NCI-H526 (cell line): ENCODE data around the gene PCK1.

Experiments
- DNase-seq, 2 experiments: peaks; one replicate each; lab custom pipeline; 2025; lab: John Stamatoyannopoulos, UW

Gene PCK1

DNA sequence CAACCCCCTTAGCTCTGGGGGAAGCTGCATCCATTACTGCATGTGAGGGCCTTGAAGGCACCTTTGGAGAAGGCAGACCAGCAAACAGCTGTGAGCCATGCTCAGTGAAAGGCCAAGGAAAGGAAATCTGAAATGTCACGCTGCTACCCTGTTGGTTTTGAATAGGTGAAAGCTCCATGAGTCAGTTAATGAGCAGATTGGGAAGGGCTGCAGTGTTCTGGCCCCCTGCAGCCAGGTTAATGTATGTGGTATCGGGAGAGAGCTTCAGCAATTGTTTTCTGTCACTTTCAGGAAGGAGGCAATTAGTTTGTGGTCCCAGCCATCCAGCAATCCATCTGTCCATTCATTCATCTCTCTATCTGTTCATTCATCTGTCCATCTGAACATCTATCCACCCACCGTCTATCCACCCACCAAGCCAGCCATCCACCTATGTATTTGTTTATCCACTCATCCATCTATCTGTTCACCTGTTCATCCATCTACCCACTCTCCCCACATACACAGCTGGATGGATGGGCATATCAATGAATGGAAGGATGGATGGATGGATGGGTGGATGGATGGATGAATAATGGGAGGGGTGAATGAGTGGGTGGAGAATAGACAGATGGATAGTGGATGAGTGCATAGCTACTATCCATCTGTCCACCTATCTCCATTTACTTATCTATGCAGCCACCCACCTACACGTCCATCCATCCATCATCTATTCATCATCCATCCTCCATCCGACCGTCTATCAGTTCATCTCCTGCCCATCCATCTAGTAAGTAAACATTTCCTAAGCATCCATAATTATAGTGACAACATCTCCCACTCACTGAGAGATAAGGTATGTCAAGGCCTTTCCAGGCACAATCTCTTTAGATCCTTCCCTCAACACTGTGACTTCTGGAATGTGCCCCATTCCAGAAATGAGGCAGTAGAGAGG is 16.0 kb downstream of the PCK1 start:
- no peak for DNase-seq

DNA sequence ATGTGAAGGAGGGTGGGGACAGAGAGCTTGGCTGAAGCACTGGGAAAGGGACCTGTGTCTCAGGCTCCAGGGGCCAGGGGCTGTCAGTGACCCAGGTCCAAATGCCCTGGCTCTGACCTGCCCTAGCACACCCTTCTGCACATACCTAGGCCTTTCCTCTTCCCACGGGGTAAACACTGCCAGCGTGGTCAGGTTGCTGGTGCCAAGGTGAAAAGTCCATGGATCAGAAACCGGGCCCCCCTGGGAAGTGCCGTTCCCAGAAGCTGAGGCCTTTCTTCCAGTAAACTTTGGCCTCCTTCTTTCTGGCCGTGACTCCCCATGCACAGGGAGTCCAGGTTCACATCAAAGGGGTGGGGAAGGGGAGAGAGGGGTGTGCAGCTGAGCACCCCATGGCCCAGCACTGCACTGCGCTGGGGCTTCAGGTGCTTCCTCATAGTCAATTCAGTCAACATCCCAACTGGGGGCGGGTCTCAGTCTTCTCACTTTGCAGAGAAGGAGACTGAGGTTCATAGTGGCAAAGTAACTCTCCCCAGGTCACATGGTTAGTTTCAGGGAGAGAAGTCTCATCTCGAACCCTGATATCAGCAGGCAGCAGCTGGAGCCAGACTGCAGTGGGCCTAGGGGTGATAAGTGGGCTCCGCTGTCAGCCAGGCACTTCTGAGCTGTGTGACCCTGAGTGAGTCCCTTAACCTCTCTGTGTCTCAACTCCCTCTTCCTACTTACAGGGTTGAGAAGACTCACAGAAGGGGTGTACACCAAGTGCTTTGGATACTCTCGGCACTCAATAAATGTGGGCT is 17.0 kb downstream of the PCK1 start:
- DNase-seq = no peak

DNA sequence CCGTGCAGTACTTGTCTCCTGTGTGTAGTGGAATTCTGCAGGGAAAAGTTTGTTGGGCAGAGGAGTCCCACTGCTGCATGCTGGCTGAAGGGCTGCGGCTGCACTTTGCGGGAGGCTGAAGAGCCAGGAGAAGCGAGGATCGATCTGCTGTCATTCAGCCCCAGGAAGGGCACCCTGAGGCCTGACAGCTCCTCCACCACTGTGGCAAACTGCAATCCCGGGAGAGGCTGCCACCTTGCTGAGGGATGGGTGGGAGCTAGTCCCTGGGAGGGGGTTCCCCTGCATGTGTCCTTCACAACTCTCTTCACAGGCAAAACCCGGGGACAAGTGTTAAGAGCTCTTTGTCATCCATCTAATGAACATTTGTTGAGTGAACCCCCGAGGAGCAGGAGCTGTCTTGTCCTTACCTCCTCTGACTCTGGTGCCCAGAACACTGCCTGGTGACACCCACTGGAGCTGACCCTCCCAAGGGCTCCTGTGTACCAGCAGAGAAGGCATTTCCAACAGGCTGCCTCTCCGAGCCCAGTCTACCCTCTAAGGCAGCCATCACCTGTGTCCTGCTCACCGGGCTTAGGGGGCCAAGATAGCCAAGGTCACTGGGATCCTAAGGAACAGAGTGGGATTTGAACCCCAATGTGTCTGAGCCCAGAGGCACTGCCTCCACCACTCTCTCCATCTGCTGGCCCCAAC is 17.7 kb downstream of the PCK1 start:
- no peak for DNase-seq

DNA sequence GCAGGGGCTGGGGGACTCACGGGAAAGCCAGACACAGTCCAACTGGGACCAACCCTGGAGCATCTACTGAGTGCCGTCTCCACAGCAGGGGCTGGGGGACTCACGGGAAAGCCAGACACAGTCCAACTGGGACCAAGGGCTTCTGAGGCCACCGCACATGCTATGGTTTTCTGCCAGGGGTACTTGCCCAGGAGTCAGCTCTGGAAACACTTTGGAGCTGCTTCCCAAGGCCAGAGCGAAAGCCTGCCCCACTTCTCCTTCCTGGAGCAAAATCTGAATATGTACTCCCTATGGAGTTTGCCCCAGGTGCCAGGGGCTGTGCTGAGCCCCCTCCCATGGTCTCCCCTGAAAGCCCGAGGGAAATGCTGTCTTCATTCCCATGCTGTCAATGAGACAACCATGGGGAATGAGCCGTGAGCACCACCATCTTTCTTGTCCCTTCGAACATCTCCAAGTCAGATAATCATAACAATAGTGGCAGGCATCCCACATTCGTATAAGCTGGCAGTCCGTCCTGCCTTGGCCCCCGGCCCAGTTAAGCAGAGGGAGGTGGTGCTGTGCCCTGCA is 18.5 kb downstream of the PCK1 start:
- no peak for DNase-seq

DNA sequence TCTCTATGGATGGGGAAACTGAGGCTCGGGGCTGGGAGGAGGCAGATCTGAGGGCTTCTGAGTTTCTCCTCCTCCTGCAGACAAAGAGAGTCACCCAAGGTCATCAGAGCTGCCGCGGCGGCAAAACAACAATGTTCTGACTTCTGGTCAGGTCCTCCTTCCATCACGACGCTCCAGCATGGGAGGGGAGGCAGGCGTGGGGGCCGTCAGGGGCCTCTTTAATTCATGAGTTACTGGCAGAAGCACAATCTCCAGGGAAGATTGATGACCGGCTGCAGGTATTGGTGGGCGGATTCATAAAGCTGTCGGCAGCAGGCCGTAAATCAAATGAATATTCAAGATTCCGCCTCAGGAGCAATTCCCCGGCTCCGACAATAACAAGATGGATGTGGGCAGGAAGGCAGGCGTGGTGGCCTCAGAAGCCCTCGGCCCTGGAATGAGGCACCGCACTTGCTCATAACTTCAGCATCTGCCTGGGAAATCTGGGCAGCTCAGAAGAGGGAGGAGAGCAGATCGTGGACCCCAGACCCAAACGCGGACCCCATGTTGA is 19.1 kb downstream of the PCK1 start:
- peak; percentile 26 to 67 for DNase-seq

DNA sequence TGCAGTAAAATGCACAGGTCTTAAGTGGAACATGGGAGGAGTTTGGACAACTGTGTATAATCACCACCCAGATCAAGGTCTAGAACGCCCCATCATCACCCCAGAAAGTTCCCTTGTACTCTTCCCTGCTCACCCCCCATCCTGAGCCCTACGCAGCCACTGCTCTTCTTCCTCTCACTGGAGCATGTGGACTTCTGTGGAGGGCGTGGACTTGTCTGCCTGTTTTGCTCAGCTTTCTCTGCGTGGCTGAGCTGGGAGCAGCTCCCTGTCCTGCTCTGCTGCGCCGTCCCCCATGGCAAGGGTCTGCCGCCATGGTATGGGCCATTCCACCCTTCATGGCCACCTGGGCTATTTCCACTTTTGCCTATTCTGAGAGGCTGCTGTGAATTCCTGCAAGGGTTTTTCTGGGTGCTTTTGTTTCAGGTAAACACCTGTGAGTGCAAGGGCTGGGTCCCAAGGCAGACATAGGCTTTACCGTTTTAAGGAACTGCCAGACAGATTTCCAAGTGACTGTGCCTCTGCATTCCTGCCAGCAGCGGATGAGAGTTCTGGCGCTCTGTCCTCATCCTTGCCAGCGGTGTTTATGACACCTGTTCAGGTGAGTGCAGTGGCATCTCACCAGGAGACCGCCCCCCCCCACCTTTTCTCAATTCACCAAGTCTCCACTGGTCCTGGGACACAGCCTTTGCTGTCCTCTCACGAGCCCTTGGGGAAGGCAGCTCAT is 19.7 kb downstream of the PCK1 start:
- peak in 1 of 2 experiments; percentile 36 for DNase-seq

DNA sequence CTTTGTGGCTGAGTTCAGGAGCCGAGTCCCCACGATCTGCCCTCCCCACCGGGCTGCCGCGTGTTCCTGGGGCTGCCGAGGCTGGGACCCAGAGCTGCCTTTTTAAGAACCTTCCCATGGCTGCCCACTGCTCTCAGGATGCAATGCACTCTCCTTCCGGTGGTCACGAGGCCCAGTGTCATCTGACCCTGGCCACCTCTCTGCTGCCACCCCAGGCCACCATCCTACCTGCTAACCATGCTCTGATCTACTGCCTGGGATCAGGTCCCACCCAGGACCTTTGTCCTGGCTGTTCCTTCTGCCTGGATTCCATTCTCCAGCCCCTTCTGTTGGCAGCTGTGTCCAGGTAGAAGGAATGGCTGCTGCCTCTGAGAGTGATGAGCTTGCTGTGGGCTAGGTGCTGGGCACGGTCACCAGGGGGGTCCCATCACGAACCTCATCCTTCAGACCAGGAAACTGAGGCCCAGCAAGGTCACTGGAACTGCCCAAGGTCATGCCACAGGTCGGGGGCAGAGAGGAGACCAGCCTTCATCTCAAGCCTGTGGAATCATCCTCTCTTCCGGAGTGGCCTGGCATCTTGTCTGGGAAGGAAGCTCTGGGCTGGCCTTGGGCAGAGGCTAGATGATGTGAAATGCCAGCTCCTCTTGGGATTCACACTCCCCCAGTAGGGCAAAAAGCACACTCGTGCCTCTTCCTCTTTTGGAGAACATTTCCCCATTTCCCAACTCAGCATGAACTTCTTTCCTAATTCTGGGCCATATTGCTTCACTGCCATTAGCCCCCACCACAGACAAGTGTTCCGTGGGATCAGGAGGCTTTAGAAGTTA is 20.5 kb downstream of the PCK1 start:
- DNase-seq = no peak

DNA sequence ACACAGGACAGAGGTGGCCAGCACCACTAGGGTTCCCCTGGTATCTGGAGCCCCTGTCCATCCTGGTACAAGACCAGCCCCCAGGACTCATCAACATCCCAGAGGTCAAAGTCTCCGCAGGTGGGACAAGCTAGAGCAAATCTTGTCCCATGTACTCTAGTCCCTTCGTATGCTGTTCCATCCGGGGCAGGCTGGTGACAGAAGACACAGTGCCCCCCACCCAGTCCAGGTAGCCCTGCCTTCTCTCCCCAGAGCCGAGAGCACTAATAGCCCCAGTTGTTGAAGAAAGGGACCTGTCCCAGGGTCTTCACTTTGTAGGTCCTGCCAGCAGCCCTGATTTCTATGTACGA is 21.1 kb downstream of the PCK1 start:
- no peak for DNase-seq

DNA sequence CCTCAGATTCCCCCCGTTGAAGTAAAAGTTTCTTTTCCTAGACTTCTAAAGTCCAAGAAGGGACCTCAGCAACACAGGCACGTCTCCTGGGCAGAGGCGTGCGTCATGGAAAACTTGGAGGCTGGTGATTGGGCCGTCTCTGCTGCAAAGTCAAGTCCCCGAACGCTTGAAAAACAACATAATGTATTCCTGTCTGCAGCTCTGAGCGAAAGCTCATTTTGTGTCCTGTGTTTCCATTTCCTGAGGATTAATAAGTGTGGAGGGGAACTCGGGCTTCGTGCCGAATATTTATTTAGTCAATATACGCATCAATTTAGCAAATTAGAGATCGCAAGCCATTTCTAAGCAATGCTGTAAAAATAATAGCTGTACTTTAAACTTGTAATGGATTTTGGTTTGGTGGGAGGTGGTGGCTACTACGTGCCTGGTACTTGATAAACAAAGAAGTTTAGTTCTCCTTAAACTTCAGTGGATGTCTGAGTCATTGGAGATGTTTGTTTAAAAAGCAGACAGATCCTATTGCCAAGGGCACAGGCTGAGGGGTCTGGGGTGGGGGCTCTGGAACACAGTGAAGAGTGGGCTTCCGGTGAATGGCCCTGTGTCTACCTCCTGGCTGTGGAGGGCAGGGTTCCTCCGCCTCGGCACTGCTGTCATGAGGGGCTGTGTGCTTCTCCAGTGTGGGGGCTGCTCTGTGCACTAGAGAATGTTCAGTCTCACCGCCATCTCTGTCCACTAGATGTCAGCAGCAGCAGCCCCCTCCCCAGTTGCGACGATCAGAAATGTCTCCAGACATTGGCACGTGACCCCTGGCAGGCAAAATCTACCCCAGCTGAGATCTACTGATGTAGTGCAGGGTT is 21.8 kb downstream of the PCK1 start:
- peak; percentile 17 to 79 for DNase-seq

DNA sequence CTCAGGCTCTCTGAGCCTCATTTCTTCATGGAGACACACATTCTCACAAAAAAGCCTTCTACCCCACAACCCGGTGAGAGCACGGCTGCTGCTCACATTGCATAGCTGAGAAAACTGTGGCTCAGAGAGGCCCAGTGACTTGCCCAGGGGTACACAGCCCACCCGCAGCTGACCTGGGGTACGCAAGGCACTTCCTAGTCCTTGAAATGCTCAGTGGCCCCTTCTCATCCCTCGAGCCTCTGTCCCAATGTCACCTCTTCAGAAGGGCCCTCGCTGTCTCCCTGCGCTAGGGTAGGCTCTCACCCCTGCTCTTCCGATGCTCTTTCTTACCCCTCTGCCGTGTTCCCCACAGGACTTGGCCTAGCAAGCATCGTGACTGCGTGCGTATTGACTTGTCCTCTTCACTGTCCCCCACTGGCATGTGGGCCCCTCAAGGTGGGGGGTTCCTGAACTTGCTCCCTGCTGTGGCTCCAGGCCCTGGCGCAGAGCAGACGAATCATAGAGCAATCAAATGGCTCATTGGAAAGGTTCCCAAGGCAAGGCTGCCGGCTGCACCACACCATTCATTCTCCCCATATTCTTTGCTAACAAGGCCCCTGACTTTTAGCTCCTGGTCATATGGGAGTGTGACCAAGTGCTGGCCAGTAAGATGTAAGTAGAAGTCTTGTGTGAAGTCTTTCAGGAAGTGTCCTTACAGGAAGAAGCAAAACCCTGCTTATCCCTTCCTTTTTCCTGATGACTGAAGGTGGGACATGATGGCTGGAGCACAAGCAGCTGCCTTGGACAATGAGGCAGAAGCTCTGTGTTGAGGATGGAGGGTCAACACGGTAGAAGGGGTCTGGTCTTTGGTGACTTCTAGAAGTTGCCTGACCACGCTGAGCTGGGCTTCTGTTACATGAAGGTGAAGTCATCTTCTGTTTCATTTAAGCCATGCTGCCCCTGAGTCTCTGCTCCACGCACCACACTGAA is 22.7 kb downstream of the PCK1 start:
- DNase-seq = no peak

DNA sequence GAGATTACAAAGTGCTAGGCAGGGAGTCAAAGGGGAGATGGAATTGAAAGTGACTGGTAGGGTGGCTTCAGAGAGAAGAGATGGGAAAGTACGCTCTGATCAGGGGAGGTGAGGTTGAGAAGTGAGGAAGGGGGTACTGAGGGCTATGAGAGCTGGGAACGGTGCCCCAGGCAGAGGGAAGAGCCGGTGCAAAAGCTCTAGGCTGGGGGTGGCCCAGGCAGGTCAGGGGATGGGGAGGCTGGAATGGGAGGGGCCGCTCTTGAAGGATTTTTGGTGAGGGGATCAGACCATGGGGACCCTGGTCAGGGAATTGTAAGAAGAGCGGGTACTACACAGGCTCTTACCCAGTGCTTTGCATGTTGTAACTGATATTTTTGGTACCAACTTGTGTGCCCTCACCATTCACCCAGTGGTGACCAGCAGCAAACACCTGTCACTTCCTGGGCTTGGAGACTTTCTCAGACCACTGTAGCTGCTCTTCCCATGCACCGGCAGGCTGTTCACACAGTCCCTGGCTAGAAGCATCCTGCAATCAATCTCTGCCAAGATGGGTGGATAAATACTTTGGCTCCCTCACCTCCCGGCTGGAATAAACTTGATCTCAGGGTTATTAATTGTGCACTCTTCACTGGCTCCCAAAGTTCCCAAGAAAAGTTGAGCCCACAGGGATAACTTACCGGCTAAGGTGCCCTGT is 24.0 kb downstream of the PCK1 start:
- peak in 1 of 2 experiments; percentile 51 for DNase-seq

DNA sequence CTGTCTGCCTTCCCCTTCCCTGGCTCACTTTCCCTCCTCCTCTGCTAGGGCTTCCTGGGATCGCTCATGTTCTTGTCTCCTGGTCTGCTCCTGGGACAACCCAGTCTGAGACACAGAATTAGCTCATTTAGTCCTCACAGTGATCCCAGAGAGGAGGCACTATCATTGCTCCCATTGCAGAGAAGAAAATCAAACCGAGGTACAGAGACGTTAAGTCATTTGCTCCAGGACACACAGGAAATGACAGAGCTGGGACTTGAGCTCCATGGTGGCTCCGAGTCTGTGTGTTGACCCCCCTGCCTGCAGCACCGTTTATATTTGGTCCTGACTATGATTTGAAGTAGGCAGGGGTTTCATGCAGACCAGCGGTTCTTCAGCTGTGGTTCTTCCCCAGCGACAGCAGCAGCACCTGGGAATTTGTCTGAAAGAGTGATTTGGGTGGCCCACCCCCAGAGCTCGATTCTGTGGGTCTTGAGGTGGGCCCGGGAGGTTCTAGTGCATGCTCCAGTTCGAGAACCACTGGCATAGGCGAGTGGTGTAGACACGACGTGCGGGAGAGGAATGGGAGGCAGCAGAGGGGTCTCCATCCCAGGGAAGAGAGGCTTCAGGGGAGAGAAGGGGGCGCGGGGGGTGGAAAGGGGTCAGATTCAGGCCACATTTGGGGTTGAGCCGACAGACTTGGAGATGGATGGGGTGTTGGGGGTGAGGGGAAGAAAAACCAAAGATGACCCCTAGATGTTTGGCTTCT is 24.7 kb downstream of the PCK1 start:
- DNase-seq = no peak

DNA sequence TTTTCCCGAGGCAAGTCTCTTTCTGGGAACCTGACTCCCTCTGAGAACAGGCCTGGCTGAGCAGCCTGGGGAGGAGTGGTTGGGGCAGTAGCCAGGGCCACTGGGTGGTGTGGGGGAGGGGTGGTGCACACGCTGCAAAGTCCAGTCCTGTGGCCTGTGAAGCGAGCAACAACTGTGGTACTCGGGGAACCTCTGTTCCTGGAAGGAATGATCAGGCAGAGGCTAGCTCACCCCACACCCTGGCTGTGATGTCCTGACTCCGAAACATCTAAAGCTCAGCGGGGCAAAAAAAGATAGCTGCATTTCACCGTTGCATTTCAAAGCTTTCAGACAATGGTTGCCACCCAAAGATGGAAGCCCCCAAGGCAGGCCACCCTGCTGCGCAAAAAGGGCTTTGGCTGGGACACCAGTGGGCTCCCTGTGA is 25.5 kb downstream of the PCK1 start:
- DNase-seq = peak in 1 of 2 experiments; percentile 52

DNA sequence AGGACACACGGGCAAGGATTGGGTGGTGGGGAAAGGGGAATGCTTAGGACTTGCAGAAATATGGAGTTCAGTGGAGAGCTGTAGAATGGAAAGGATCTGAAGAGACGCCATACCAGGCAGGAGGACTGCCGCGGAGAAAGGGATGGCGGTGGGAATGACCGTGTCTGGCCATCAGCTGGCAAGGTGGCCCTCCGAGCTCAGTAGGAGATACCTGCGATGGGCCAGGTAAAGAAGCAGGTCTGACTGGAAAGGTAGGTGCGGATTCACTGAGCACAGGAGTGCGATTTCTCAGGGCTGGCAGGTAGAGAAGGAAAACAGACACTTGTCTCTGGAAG is 26.0 kb downstream of the PCK1 start:
- no peak for DNase-seq

DNA sequence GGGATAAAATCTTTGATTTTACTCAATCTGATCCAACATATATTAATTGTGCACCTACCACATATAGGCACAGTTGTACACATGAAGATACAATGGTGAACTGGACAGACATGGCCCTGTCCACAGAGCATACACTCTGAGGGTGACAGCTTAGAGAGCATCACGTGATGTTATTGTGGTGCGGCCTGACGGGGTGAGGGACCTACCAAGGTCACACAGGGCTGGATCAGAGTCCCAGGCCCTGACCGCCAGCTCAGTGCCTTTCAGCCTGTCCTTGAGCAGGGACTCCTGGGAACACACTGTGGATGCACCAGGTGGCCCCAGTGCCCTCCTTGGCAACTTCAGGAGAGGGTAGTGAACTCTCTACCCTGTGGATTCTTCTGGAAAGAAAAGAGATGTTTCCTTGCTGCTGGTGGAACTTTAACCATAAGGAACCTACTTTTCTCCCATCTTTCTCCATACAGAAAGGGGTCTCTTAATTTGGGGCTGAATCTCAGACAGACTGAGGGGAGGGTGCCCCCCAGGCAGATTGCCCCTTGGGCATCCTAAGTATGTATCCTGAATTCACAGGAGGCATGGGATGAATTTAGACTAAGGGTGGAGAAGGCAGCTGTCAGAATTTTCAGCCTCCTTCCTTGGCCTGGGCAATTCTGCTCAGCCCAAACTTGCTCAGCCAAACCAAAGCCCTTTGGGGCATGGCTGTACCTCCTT is 26.5 kb downstream of the PCK1 start:
- DNase-seq = no peak

DNA sequence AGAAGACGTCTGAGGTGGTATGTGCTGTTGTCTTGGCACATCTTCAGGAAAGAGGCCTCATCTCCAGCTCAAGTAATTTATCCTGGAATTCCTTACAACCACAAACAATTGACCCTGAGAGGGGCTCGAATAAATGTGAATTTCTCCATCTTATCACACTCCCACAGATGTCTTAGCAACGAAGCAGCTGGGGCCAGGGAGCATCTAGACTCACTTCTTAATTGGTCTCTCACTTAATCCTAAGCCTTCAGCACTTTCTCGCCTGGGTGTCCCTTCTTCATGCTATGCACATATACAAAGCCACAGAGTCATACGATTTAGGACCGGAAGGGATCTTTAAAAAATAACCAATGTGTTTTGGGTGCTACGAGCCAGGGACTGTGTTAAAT is 27.1 kb downstream of the PCK1 start:
- no peak for DNase-seq
